GM18858 (cell line): Measurements from ENCODE around the gene UBE3A.

Source experiments
- ATAC-seq: cut with Tn5 transposase; IDR thresholded peaks from one replicate; pipeline ENCODE4 v1.9.1; 2021; ENCODE audit not compliant: unreplicated experiment

Gene UBE3A

DNA sequence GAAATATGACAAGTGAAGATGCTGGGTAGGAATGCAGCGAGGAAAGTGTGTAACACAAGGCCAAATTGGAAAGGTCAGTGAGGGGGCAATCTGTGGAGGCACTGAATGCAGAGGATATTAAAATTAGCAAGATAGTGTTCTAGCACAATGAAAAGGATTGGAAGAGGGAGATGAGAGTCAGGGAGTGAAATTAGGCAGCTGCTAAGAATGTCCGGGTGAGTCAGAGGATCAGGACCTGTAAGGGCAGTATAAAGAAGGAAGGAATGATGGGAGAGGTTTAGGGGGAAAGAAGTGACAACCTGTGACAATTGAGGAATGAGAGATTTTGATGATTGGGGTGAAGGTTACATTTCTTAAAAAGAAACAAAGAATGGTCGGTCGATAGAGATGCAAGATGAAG, 103.5 kb downstream of the UBE3A start:
- no peak for ATAC-seq

DNA sequence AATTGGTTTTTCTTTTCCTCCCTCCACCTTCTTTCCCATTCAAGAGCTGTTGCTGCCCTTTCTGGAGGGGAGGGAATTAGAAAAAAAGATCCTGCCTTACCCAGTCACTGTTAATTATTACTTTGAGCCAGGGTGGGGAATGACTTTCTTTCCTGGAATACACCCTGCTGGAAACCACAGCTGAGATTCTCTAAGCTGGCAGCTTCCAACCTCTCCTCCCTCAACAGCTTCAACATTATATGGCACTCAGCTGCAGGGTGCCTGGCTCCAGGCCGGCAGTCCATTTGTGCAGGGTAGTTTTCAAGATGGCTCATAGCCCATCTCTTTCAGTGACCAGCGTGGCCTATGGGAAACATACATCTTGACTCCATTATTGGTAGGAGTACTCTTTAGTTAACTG, 105.8 kb downstream of the UBE3A start:
- ATAC-seq: no peak

DNA sequence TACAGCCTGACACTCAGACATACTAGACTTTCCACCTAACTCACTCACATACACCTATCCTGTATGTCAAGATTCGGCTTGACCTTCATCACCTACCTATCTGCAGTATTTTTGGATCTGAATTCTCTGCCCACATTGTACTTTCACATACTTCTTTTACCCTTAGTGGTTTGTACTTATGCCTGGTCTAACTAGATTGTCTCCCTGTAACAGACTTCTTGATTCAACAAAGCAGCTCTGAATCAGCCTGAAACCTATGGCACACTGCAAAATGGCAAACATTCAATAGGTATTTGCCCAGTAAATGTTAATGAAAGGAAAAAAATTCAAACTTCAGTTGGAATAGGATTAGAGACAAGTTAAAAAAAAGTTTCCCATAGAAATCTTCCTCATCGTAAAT, 106.5 kb downstream of the UBE3A start:
- no peak for ATAC-seq

DNA sequence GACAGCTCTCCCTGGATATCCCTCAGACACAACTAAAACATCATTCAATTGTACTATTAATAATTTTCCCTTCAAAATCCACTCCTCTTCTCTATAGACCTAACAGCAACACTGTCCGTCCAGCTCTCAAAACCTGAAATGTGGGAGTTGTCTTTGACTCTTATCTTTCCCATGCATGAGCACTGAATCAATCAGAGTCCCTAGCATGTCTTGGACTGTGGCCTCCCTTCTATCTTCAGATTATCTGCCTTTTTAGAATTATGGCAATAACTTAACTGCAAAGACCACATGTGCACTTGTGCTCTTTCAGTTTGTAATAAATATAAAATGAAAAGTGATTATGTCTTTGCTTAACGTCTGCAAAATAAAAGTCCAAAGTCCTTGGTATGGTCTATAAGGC, 107.0 kb downstream of the UBE3A start:
- ATAC-seq: no peak

DNA sequence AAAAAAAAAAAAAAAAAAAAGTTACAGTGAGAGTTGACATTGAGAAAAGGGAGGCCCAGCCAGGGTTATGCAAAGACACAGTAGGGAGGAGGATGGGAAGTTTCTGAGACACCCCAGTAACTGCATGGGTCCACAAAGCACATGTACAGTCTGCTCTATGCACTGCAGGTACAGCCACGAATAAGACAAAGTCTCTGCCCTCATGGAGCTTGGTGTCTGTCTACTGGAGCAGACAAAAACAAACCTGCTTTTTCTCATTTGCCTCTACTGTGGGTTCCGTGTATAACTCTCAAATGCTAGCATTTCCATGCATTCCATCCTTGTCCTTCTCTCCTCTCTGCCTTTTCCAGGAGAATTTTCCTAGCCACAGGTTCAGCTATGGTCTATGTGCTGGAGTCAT, 107.4 kb downstream of the UBE3A start:
- ATAC-seq: no peak

DNA sequence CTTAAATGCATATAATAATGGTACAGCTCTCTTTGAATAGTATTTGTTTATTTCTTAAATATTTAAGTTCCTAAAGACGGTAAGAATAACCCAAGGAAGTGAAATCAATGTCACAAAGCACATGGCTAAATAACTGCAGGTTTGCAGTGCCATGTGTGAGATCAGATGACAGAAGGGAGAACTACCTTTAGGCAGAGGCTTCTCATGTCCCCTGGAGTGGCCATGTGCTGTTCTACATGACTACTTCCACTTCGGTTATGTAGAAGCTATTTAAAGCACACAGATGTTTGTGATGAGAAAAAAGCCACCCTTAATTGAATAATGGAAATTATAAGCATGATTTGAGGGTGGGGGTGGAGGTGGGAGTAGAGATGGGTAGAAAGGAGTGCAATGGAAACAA, 109.1 kb downstream of the UBE3A start:
- ATAC-seq: no peak

DNA sequence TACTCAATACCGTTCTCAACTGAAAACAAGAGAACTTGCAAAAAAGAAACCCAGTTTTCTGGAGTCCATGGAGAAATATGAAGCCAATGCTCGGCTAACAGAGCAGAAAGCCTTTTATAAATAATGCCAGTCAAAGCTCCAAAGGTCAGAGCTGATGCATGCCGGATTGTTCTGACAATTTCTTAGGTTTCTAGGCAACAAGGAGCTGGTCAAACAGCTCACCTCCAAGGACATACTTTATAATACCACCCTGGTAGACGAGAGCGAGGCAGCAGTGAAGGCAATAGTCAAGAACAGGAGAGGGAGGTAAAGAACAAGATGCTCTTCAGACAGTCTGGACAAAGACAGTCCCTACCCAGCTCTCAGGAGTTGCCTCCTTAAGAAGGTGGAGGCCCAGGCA, 111.1 kb downstream of the UBE3A start:
- no peak for ATAC-seq

DNA sequence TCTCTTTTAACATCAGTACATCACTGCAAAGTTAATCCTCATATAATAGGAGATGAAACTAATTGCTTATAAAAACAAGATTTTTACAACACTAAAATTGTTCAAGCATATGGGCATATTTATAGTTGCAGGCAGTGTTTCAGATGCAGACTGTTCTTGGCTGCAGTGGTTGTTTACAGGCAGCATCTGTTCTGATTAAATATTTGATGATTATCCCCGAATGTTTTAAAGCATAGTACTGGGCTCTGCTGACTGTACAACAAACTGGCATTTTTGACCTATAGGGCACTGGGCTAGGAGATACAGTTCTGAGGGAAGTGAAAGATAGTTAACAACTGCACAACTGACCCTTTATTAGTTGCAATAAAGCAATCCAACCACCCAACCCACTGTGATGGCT, 113.6 kb downstream of the UBE3A start:
- ATAC-seq: no peak

DNA sequence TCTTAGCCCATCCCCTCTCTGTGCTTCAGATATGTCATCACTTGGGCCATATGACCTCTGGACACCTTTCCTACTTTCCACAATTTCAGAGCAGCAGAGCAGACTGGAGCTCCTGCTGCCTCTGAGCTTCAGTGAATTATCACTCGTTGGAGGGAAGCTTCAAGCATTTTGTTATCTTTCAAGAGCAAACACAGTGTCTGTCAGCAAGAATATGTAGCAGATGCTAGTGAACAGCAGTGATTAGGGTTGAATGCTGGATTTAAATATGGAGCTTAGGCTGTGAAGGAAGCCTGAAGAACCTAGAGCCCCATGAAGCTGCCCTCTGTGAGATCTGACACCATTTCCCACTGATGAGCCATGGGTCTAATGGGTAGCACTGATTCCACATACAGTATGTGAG, 115.4 kb downstream of the UBE3A start:
- no peak for ATAC-seq

DNA sequence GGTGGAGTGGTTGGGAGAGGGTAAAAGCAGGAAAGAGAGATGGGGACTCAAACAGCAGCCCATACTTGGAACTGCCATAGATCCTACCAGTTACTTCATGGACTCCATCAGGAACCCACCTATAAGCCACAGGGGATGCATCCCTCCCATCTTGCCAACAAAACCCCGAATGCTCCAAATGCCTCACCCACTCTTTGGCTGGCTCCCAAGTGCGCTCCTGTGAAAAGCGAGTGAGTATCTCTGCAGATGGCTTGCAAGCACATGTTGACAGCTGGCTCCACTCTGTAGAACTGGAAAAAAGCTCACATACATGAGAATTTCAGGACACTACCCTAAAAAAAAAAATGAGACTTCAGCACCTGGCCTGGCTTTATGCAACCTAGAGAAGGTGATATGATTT, 151.0 kb downstream of the UBE3A start:
- no peak for ATAC-seq
